HG03045 (cell line): ENCODE results near the gene DNM2.

Experiments
- ATAC-seq: cut with Tn5 transposase; IDR thresholded peaks from one replicate; pipeline ENCODE4 v1.9.1; 2021; ENCODE audit warnings: mild to moderate bottlenecking, moderate library complexity; ENCODE audit not compliant: unreplicated experiment

The DNM2 gene

DNA sequence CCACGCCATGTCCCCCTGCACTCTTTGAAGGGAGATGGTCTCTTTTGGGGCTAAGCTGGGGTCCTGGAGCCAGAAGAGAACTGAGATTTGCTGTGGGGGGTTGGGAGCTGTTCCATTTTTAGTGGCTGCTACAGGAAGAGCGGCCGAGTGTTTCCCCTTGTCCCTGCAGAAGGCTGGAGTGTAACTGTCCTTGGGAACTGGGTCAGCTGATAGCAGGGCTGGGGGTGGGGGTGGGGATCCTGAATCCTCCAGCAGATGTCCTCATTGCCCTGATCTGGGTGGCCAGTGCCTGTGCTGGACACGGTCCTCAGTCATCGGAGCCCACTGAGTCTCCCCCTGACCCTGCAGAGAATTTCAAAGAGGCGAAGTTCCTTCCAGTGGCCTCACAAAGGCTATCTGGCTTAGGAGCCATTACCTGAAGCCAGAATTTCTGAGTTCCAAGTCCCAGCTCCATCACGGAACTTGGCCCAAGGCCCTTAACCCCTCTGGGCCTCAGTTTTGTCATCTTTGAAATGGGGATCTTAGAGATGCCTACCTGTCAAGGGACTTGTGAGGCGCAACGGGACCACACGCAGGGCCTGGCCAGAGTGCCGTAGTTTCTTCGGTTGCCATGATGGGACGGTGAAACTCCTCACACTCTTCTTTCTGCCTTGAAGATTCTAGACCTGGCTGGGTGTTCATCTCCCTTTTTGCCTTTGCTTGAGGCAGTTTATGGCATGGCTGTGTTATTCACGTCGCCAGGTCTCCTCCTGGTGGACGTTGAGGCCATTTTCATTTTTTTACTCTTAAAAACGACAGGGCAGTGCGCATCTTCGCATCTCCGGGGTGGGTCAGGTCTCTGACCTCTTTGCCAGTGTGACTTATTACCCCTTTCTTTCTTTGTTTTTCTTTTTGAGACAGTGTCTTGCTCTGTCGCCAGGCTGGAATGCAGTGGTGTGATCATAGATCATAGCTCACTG is 51.9 kb downstream of the DNM2 start:
- no peak for ATAC-seq

DNA sequence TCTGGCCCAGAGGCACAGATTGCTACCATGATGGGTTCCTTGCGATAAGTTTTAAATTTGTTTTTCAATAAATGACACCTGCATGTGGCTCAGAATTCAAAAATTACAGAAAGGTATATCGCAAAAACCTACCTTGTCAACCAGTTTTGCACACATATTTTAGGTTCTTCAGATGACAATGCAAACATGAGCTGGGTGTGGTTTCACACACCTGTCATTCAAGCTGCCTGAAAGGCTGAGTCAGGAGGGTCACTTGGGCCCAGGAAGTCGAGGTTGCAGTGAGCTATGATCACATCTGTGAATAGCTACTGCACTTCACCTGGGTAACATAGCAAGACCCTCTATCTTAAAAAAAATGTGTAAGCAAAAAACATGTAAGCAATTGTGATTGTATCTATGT is 56.1 kb downstream of the DNM2 start:
- no peak for ATAC-seq

DNA sequence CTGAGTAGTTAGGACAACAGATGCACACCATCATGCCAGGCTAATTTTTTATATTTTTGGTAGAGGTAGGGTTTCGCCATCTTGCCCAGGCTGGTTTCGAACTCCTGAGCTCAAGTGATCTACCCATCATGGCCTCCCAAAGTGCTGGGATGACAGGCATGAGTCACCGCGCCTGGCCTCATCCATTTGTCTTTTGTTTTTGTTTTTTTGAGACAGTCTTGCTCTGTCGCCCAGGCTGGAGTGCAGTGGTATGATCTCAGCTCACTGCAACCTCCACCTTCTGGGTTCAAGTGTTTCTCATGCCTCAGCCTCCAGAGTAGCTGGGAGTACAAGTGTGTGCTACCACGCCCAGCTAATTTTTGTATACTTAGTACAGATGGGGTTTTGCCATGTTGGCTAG is 57.0 kb downstream of the DNM2 start:
- no peak for ATAC-seq

DNA sequence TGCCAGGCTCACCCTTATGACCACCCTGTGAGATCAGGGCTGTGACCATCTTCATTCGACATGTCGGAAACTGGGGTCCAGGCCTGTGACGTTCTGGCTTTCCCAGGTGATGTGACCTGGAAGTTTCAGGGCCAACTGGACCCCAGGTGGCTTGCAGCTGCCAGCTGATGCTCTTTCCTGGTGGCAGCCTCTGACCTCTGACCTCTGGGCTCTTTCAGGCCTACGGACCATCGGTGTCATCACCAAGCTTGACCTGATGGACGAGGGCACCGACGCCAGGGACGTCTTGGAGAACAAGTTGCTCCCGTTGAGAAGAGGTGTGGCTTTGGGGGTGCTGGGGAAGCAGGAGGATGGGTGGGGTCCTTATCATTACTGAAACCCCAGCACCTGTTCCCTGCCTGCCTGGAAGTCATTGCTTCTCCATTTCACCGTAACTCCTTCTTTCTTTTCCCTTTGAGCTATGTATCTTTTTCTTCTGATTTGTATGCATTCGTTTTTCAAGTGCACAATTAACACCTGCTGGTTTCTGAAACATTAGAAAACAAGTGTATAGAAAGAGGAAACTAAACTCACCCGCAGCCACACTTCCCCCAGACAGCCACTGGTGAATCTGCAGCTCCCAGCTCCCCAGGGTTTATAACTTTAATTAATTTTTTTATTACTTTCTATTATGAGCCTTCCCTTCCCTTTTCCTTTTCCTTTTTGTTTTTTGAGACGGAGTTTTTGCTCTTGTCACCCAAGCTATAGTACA is 59.2 kb downstream of the DNM2 start:
- ATAC-seq, result no peak

DNA sequence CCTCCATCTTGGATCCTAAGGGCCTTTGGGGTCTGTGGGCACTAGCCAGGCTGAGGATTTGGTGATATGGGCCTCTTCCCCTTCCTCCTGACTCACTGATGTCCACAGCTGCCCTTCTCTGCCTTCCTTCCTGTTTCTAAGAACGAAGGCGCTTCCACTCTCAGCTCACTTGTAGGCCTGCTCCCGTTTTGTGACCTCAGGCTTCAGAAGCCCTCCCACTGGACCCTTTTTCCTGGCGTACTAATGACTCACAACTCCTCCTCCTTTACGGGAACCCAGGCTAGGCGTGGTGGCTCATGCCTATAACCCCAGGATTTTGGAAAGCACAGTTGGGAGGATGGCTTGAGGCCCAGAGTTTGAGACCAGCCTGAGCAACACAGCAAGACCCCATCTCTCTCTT is 62.5 kb downstream of the DNM2 start:
- ATAC-seq, result no peak

DNA sequence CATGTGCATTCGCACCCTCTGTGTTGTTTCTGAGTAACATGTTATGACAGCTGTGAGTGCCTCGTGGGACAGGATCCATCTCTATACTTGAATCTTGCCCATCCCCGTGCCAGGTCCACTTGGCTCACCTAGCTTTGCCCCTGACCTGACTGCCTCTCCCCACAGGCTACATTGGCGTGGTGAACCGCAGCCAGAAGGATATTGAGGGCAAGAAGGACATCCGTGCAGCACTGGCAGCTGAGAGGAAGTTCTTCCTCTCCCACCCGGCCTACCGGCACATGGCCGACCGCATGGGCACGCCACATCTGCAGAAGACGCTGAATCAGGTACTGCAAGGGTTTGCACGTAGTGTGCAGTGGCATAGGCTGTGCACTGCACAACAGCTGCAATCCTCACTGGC is 64.9 kb downstream of the DNM2 start:
- no peak for ATAC-seq

DNA sequence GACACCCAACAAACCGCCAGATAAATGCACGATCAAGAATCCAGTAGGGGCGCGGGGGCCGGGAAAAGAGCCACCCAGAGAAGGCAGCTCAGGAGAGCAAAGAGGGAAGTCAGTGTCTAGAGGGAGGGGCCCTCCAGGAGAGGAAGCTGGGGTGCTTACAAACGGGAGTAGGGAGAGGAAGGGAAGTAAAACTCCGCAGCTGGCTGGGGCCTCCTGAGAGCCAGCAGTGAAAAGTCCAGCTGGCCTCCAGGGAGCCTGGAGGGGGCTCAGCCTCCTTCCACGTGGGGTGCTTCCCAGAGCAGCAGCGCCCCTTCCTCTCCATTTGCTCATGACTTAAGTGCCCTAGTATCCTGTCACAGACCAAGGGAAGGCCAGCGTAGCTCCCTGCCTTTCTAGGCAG is 66.4 kb downstream of the DNM2 start:
- ATAC-seq, result no peak

DNA sequence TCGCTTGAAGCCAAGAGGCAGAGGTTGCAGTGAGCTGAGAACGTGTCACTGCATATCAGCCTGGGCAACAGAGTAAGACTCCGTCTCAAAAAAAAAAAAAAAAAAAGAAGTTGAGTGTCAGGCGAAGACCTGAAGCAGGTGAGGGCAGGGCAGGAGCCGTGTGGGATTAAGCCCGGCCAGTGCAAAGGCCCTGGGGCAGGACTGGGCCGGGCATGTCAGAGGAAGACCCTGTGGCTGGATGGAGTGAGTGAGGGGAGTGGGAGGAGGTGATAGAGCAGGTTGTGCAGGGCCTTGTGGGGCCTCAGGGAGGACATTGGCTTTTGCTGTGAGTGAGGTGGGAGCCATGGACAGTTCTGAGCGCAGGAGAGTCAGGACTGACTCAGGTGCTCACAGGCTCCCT is 70.3 kb downstream of the DNM2 start:
- ATAC-seq, result no peak

DNA sequence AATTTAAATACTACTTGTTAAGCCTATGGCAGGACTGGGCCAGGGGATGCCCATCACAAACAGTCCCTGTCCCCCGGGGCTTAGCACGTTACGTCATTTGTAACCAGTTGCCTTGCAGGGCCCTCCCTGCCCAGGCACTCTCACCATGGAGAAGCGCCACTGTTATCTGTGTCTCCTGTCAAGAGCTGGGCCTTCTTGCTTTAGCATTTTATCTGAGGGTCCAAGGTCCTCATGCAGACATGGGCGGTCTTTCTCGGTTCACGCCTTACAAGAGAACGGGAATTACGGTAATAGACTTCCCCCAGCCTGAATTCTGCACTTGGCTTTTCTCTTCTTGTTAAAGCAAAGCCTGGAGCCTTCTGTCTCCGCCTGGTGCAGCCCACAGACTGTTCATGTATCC is 72.0 kb downstream of the DNM2 start:
- no peak for ATAC-seq

DNA sequence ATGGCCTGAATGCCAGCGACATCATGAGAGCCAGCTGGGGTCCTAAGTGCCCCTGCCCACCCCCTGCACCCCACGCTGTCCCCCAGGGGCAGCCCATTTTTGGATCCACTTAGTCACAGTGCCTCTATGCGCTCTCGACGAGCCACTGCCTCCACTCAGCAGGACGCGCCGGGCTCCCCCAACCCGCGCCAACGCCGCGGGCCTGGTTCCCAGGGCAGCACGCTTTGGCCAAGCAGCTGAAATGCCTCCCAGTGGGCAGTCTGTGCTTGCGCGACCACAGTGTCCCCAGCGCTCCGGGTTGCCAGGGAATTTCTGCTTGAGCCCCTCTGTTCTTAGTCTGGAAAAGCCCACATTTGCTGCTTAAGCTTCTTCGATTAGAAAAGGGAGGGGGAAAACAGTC is 78.8 kb downstream of the DNM2 start:
- ATAC-seq, result no peak

DNA sequence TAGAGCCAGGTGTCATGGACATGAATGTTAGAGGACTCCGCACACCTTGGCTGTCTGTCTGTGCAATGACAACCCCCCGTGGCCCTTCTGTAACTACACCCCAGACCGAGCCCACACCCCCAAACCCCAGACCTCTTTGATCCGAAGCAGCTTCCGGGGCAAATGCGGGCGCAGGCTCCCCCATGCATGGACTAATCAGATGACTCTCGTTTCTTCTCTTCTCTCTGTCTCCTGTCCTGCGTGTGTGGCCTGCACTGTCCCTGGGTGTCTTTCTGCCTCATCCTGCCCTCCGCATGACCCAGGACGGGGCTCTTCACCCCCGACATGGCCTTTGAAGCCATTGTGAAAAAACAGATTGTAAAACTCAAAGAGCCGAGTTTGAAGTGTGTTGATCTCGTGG is 79.2 kb downstream of the DNM2 start:
- no peak for ATAC-seq

DNA sequence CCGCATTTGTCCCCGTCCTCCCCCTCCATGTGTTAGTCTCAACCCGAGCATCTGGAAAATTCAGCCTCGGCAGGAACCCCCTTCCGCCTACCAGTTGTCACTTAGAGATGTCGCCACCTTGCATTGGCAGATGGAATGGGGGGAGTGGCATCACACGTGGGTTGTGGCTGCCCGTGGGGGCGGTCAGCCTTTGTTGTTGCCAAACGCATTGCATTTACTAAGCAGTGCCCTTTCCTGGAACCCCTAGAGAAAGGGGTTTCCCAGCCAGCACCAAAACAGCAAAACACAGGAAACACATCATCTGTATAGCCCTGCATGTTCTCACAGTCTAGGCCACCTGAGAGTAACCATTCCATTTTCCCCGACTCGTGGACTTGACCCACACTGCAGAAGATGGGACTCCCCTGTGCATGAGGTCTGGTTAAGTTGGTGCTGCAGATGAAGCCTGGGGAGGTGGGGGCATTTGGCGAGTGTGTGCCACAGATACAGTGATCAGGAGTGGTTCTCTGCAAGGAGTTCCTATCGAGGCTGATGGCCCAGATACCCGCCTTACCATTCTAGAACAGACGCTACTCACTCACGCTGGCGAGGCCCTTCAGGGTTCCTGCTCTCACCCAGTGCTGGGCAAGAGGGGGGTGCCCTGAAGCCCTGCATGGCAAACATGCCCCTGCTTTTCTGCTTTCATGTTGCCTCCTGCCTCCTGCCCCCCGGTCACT is 79.8 kb downstream of the DNM2 start:
- ATAC-seq, result no peak

DNA sequence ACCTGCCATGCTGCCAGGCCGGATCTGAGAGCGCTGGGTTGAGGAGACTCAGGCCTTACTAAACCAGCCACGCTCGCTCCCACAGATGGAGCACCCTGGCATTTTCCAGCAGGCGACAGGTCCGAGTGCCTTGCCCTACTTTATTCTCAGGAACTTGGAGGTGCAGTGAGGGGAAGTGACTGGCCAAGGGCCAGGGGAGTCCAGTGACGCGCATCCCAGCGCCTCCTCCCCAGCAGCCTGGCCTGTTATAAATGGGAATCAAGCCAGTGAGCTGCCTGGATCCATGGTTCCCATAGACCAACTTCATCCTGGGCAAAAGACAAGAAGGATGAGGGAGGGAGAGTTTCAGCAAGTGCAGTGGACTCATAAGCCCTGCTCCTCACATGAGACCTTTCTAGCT is 82.6 kb downstream of the DNM2 start:
- no peak for ATAC-seq

DNA sequence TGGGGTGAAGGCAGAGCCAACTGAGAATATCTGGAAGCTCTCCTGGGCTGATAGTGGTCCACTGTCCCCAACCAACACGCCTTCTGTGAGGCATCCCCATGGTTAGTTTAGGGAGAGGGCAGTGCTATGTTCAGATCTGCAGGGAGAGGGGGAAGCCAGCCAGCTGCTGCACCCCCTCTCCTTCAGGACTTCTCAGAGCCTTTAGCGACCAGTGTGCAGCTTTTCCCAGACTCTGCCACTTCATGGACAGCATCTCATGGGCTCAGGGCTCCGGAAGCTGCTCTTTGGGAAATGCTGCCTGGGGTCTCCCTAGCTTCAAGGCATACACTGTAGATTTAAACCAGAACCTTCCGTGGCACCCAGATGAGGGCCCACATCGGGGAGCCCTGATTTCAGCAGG is 84.6 kb downstream of the DNM2 start:
- no peak for ATAC-seq

DNA sequence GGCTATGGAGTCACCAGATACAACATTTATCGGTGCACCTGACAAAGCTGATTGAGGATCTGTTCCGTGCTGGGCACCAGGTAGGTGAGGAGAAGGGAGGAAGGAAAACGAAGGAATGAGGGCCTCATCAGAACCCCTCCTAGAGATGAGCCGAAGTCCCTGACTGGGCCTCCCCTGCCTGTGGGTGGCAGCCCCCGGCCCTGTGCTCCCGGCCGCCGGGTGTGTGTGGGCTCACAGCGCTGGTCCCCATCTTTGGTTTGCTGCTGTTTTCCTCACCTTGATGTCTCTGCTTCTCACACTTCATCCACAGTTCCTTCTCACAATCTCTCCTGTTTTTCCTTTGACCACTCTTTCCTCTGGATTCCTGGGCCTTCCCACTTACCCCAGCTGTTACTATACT is 85.4 kb downstream of the DNM2 start:
- no peak for ATAC-seq

DNA sequence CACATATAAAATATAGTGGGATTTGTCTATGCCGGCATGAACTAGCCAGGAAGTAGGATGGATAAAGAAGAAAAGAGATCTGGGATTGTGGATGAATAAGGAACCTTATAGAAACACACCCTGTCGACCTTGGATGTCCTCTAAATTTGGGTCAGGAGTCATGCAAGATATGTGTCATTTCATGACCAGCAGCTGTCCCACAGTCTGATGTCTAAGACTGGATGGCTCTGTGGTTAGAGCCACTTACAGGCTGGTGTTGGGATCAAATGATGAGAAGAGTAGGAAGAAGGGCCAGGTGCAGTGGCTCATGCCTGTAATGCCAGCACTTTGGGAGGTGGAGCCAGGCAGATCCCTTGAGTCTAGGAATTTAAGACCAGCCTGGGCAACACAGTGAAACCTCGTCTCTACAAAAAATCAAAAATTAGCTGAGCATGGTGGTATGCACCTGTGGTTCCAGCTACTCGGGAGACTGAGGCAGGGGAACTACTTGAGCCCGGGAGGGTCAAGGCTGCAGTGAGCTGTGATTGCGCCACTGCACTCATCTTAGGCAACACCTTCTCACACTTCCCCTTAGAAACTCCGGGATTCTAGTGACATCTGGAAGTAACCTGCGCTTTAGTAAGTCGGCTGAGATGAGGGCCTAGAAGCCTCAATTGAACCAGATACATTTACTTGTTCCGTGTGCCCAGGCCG is 87.3 kb downstream of the DNM2 start:
- no peak for ATAC-seq

DNA sequence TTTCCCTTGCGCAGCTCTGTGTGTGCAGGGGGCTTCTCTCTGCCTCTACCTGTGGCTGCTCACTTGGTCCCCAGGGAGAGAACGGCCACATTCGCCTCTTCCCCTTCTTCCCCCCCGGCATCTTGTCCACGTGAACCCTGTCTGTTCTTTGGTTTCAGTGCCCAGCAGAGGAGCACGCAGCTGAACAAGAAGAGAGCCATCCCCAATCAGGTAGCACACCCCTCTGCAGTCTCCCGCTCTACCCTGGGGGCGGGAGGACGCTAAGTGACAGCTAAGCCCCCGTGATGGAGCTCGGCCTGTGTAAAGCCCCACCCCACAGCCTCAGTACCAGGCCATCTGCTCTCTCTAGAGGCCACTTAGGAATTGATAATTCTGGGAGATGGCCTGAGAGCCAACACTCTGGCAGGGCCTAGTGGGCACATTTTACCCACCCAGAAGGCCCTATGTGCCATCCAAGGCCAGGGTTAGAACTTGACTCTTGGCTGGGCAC is 87.9 kb downstream of the DNM2 start:
- no peak for ATAC-seq

DNA sequence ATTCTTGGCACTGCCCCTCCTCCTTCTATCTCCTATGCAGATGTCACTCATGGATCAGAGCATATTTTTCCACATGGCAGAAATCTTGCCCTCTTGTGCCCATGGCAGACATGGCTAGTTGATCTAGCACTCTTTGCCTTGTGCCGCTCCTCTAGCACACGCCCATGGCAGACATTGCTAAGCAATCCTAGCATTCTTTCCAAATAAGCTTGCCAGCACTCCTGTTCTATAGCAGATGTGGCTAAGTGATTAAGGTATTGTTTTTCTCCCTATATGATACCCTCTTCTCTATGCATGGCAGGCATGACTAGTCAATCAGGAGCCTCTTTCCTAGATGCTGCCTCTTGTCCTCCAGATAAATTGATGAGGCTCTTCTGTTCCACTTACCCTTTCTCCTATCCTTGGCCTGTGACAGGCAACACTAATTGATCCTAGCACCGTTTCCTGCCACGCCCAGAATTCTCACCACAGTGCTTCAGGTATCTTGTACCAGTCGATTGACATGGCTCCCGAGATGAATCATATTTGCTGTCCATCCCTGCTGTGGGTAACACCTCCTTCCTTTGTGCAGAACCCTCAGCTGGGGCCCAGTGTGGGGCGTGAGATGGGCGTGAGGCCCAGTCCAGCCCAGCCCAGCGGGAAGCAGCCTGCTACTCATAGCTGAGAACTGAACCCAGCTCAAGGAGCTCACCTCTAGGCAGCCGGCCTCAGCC is 91.2 kb downstream of the DNM2 start:
- no peak for ATAC-seq

DNA sequence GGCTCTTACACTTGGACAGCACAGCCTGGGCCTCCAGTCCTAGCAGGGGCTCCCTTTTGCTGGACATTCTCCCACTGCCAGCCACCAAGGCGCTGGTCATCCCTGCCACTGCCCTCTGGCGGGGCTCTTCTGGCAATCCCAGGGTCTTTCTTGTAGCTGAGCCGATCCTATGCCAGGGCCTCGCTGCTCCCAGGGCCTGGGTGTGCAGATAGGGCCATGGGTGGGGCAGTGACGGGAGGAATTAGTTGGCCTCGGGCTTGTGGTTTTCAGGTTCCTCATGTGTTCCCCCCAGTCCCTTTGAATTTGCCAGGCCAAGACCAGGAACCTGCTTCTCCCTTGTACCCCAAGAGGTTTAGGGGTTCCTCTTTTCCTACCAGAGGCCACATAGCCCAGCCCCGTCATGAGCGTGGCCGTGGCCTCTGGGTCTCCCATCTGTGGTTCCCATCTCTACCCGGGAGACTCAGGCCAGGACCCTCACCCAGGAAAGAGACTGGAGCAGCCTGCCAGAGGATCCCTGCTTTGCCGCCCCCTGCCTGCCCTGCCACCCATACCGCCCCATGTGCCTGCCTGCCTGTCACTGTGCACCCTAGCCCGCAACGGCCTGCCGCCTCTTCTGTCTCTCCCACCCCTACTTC is 91.9 kb downstream of the DNM2 start:
- no peak for ATAC-seq
